Left cardiac atrium (tissue), 4 donors: ENCODE measurements around the gene IL11RA. TPM values are rescaled to one million over a fixed set of nuclear protein-coding genes. Genes with fewer than 3 reads are reported as not detected.

Experiments
- ATAC-seq, 2 donors: fragments of 200-7000 bp; cut with Tn5 transposase; one replicate each; pipeline ENCODE4 v1.9.1; 2020; ENCODE audit warnings: mild to moderate bottlenecking in 2 of 2, moderate library complexity in 2 of 2
- DNase-seq: peaks from one replicate; pipeline ENCODE4 v3.0.0-alpha.2; 2020
- intact Hi-C, 2 donors: fragments of 100-400 bp; cut with DNase I; formaldehyde crosslinking; loops; one replicate each; pipeline versions ENCODE4 v1.14.1 to v1.15.1; 2022 to 2023
- long read RNA-seq: library from polyadenylated mRNA; unstranded; transcript quantifications from one replicate; pipeline ENCODE4 v2.0.0, GENCODE V29; 2021
- total RNA-seq, 2 donors: library from RNA; stranded (reverse); fragmentation: NEBNext Ultra II Directional; extraction: Animal tissue kit (Norgen Biotek cat#: 25700); gene quantifications; one replicate each; pipeline ENCODE4 v1.2.1, GENCODE V29; 2021
- donor health status: DM: no; HTN: yes; CAD: no.
- donor health status: DM: no; HTN: yes; CAD: no; lungs with severe emphysema.
- donor health status: DM: yes; HTN: yes; CAD: no.
- donor health status: Dilated cardiomyopathy.

IL11RA gene
- total RNA-seq: 10 to 100 TPM; 38.3 to 51.0 TPM
- long read RNA-seq, transcript IL11RA-202 (13 exons, 1,700 nt): major isoform, 24 of 44 reads
- long read RNA-seq, partial matches to known transcripts: 7 of 44 reads
- long read RNA-seq, other reads (novel, unspliced or antisense): 12 of 44 reads

DNA sequence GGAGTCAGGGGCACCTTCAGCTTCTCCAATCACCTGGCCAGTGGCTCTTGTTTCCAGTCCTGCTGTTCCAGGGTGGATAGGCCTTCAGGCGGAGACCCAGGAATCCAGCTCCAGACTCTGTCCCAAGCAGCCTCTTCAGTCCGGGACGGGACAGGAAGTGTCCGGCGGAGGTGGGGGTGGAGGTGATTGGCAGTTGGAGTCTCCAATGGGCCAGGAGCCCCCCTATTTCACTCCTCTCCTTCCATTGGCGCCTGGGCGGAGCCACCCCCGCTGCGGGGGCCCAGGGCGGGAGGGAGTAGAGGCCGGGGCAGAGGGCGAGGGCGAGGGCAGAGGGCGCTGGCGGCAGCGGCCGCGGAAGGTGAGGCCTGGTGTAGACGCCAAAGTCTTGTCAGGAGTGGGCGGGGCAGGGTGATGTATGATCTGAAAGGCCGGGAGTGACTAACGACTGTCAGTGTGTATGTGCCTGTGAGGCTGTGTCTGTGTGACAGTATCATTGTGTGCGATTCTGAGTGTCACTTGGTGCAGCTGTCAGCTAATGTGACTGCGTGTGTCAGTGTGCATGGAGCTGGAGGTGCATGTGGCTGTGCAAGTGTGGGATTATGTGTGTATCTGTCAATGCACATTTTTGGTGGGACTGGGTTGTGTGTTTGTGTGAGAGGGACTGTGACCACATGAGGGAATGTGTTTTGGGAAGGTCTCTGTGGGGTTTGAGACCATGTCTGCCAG lies at the start of gene IL11RA:
Gene IL11RA, plus strand, starts transcription at position 310 of the 726 bp plus-strand sequence. CDS start 3,033 bp downstream, outside the sequence.
- DNase-seq: peak; percentile 90
- ATAC-seq: peak; percentile 75 to 82
- intact Hi-C loops: no loop called here

DNA sequence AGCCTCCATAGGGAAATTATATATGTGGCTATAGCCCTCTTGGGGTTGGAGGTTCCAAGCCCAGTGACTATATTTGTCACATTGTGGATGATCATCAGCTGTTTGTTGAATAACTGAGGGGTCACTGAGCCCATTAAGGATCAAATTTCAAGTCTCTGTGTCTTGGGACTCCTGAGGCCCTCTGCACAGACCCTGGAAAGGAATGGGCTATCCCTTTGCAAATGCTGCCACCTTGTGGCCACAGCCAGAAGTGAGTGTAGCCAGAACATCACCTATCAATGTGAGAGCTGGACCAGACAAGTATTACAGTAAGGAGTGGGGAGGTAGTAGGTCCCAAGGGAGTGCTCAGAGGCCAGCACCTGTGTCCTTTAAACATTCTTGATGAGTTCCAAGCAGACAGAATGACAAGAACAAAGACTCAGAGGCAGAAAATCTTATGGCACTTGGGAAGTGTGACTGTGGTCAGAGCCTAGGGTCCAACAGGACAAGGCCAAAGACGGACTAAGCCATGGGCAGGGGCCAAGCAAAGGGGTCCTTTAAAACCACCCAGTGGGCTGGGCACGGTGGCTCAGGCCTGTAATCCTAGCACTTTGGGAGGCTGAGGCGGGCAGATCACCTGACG lies 48.3 kb upstream of the IL11RA start:
- intact Hi-C loops: loop anchor here (2.0 to 10.0 kb wide), 3 partner anchors 196 to 269 kb away; no protein-coding TSS in a partner anchor
- DNase-seq (peak; percentile 86), ATAC-seq (peak; percentile 89 to 90)

DNA sequence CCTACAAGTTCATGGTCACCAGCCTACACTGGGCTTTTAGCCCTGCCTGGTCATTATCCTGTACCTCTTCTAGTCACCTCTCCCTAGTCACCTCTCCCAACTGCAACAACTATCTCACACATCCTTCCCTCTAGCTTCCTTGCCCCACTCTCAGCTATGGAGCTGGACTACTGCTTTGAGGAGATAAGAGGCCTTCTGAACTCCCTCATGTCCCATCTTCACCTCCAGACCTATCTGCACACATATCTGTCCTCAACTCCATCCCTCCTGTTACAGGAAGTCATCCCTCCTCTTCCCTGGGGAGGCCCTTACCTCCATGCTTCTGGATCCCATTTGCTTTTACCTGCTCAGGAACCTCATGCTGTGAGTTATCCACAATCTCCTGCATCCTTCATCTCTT lies 45.8 kb upstream of the IL11RA start:
- ATAC-seq: no peak
- intact Hi-C loops: loop anchor here in 1 of 2 donors (10.0 kb wide), 1 partner anchor 271 kb away; no protein-coding TSS in a partner anchor
- no peak for DNase-seq

DNA sequence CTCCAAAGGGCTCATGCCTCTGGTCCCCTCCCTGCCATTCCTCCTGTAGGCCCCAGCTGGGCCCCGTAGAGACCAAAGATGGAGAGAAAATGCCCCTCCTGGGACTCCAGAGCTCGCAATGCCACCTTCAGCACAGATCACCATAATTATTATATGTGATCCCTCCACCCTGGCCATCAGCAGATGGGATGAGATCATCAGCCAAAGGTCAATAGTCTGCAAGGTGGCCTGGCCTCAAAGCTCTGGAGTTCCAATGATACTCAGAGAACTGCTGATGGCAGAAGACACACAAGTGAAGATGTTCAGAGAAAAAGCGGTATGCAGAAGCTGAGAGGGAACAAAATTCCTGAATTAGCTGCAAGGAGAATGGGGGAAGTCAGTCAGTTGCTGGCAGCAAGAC lies 45.1 kb upstream of the IL11RA start:
- ATAC-seq (no peak), DNase-seq (no peak)
- intact Hi-C loops: loop anchor here in 1 of 2 donors (10.0 kb wide), 1 partner anchor 272 kb away; no protein-coding TSS in a partner anchor

DNA sequence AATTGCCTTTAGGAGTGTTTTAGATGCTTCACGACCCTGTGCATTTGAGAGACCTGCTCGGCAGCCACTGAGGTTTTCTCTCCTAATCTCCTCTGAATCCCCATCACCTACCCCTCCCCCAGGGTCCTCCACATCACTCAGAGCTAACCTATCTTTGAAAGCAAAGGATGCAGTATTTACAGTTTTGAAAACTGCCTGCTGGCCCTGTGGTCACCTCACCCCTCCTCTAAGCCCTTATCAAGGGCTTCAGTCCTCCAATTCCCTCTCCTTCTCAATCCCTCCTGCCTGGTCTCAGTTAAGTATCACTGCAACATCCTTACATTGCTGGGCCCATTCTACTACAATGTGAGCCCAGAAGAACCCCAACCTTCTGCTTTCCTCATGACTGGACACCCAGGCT lies 44.7 kb upstream of the IL11RA start:
- no peak for DNase-seq
- ATAC-seq: no peak
- intact Hi-C loops: loop anchor here in 1 of 2 donors (10.0 kb wide), 1 partner anchor 273 kb away; no protein-coding TSS in a partner anchor

DNA sequence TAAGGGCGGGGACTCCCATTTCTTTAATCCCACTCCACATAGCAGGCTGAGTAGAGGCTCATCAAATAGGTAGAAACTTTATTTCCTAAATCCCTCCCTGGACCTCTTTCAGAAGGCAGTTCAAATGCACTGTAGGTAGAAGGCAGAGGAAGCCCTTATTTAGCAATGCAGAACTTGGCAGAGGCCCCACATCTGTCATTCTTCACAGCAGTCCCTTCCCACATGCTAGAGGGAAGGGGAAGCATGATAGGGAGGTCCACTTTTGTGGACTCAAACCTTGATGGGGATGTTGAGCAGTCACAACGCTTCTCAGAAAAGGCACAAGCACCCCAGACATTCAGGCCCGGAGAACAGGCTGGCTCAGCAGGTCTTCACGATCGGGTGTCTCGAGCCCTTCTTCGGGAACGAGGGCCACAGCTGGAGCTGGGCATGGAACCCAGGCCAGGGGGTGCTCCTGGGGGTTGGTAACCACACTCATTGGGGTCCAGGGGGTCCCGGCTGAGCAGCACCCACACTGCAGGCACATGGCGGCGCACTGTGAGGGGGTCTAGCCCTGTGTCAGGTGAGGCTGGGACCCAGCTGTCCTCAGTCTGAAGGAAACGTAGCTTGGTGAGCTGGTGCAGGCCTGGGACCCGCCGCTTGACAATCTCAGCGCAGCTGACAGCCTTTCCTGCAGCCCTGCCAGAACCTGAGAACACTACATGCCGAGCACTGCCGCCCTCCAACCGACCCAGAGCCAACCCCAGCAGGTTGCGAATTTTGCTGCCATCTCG lies 41.4 kb upstream of the IL11RA start:
- DNase-seq (no peak), ATAC-seq (no peak)
- intact Hi-C loops: loop anchor here in 1 of 2 donors (5.0 kb wide), 1 partner anchor 92 kb away; no protein-coding TSS in a partner anchor

DNA sequence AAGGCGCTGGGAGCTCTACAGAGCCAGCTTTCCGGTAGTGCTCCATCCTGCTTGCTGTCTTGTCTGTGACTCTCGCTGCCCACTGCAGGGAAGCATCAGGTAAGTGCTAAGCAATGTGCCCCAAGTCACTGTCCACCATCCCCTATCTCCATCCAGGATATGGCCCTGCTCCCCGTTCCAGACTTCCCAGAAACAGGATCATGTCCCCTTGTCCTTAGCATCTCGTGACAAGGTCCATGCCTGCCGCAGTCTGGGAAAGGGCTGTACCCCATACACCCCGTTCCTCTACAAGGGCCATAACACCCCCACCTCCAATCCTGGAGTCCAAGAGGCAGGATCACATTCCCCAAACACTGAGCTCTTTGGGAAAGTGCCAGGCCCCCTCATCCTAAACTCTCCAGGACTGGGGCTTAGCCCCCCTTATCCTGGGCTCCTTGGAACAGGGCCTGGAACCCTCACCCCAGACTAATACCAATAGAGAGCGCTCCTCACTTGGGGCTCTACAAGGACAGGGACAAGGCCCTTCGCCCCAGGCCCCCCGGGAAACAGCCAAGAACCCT lies 40.7 kb upstream of the IL11RA start:
- ATAC-seq (peak; percentile 22 to 28), DNase-seq (peak; percentile 42)
- intact Hi-C loops: loop anchor here in 1 of 2 donors (5.0 kb wide), 1 partner anchor 91 kb away; no protein-coding TSS in a partner anchor

DNA sequence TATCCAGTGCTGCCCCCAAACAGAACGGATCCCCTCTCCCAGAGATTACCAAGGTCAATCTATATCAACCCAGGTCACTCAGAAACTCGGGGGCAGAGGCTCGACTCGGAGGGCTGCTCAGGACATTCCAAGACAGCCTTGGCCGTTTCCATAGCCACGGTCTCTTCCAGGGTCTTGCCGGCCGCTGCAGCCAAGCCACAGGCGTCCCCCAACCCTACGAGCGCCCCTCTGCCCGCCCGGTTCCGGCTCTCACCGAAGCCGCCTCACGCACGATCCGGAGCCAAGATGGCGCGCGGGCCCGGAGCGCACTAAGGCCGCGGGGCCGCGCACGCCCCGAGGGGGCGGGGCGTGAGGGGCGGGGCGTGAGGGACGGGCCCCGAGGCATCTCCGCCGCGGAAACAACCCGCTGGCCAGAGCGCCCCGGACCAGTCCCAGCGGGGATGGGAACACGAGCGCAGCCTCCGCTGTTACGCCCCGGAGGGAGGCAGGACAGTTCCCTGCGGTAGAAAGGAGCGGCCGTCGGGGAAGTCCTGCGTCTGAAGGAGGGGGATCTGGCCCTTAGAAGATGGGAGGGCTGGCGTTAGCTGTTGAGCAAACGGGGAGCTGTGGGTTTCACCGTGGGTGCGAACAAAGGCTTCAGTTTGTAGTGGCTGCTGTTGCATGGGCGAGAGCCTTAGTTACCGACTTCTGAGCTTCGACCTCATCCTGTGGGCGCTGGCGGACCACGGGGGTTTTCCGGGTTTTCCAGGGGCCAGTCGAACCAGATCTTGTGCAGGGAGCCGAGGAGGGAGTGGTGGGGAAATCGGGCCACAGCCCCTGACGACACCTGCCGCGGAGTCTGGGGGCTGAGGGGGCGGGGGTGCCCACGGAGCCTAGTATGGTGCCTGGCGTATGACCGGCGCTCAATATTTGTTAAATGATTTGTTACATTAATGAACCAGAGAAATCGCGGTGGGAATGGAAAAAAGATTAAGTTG lies 39.9 kb upstream of the IL11RA start, which contains the start of gene RPP25L:
Gene RPP25L, minus strand, starts transcription at position 287 of the 977 bp plus-strand sequence. CDS start 801 bp downstream, outside the sequence.
- ATAC-seq: peak; percentile 97 to 98
- peak; percentile 91 for DNase-seq
- intact Hi-C loops: loop anchor here in 1 of 2 donors (5.0 kb wide), 1 partner anchor 90 kb away; no protein-coding TSS in a partner anchor

DNA sequence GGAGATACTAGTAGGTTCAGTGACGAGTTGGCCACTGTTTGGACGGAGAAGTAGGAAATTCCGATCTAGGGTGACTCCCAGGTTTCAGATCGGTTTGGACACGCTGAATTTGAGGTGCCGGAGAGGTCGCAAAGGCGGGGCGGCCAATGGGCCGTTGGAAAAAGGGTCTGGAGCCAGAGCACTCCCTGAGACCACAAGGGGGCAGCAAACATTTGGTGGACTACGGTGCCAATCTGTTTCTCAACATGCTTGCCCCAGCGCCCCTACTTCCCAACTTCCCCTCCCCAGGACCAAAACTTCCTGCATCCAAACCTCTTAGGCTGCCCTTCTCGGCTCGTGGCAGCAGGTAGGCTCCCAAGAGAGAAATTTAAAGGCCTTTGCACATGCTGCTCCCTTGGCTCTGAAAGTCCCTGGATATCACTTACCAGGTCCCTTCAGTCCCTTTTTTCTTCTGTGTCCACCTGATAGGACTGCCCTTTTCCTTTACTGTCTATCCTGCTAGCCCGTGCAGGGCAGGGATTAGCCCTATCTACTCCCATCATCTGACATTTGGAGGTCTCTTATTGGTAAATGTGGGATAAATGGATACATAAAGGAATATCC lies 39.1 kb upstream of the IL11RA start:
- peak; percentile 84 for DNase-seq
- intact Hi-C loops: loop anchor here in 1 of 2 donors (1.0 to 5.0 kb wide), 2 partner anchors 21 to 89 kb away; no protein-coding TSS in a partner anchor
- peak; percentile 72 to 78 for ATAC-seq

DNA sequence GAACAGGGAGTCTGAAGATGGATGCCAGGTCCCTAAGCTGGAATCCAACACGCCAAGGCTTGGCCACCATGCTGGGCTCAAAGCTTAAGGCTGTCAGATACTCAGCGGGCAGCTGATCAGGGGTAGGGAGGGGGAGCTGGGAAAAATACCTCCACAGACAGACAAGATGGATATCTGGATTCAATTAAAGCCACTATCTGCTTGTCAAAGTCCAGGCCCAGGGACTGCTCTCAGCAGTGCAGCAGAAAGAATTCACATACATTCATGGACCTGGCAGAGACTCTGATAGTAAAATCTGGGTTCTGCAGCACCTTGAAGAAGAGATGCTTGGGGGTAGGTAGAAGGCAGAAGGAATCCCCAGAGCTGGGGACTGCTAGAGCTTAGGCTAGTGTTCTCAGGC lies 36.9 kb upstream of the IL11RA start:
- no peak for DNase-seq
- ATAC-seq: no peak
- intact Hi-C loops: no loop called here

DNA sequence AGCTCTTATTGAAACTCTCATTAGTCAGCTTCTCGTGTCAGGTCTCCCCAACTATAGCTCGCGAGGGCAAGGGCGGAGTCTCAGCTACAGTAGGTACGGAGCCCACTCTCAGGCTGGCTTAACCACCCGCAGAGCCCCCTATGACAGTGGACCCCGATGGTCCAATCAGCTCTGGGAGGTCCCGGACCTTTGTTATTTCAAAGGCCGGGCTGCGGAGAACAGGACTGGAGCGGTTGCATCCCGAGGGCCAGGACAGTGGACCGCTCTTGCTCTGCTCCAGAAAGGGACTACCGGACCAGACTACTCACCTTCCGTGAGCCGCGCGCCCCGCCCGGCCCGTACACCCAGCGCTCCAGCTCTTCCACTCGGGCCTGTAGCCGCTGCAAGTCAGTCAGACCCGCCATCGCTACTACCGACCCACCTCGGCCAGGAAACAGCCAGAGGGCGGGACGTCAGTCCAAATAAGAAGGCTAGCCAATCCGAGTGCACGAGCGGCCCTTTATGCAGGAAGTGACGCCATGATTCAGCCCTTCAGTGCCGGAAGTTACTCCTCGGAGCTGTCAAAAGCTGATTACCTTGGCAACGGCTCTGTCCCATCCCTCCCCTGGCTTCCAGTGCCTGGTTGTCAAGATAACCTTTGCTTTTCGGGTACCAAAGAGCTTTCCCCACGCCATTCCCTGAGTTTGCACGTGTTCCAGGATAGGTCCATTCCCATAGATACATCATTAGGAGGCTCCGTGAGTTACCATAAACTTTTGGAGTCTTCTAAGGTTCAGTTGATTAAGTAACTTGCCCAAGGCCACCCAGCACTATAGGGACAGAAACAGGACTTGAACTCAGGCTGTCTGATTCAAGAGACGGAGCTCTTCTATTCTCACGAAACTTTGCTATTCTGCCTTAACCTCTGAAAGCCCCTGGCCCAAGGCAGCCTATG lies 31.7 kb upstream of the IL11RA start, which contains the start of gene DCTN3:
Gene DCTN3, minus strand, starts transcription at position 435 of the 934 bp plus-strand sequence. Its CDS starts 31 bp downstream, at position 404.
- intact Hi-C loops: no loop called here

DNA sequence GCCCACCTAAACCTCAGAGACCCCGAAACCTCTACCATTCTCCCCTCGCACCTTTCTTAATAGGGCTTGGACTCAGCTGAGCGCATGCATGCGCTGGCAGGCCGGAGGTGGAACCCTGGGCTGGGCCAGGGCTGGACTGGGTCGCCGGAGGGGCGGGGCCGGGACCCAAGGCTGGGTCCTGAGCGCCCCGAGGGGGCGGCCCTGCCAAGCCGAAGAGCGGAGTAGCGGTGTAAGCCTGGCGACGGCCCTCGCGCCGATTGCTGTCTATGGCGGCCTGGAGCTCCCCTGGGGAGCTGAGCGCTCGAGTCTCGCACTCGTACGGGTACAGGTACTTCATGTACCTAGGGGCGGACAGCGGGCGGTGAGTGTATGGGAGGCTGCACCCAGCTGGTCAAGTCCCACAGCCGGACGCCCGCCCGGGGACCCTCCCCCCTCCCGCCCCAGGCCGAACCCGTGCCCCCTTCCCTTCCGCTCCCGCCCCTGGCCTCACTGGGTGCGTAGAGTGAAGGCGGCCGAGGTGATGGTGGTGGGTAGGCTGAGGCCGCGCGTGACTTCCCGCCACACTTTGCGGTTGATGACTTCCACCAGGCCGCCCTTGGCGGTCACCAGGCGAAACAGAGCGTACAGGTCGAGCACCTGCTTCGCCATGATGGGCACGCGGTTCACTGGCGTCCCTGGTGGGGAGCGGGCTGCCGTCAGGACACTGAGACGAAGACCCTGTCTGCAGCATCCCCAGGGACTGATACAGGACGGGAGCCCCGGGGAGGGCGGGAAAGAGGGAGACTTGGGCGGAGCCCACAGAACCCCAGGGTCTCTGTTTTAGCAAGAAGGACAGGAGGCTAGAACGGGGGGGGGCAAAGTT lies 28.4 kb upstream of the IL11RA start:
- intact Hi-C loops: no loop called here
- ATAC-seq: no peak
- DNase-seq: no peak

More for the DNA sequence above, 31.7 kb upstream of the IL11RA start, which contains the start of gene DCTN3:
- ATAC-seq: peak; percentile 99 to 100
- DNase-seq: peak; percentile 95

DNA sequence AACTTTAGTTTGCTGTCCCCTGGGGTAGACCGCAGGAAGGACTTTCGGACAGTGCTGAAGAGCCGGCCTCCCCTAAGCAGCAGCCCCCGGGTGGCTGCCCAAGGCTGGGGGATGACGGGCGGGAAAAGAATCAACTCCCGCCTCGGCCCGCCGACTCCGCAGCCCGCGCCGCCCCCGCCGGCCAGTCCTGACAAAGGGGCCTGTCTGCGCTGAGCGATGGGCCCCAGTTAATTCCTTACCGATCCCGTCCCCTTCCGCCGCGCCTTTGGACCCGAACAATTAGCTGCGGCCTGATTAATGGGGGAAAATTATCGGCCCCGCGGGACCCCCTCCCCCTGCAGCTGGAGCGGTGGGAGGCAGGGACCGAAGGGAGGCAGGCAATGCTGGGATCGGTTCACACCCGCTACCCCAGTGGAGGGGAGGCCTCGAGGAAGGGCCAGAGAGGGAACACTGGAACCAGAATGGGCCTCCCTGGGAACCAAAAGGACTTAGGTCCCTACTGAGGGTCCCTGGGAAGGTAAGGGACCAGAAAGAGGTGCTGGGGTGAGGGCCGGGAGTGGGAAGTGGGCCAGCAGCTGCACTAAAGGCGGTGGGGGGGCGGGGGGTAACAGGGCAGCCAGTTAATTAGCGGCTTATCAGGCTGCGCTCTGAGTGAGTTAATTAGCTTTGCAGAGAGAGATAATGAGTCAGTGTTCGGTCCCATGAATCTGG lies 27.4 kb upstream of the IL11RA start:
- no peak for DNase-seq
- no peak for ATAC-seq
- intact Hi-C loops: no loop called here

DNA sequence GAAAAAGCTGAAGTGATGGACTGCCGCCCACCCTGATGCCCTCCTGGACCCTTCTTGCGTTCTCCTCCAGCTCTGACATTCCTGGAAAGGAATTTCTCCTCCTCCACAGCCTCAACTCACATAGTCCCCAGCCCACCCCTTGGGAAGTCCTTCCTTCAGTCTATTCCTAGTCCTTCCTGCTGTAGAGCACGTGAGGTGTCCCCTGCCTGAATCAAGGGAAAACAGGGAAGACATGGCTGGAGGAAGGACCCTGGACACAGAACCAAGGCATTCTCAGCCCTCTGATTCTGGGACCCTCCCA lies 26.8 kb upstream of the IL11RA start:
- ATAC-seq (no peak), DNase-seq (no peak)
- intact Hi-C loops: no loop called here
